ENCODE results near the gene KCNJ10. TPM values are rescaled to one million over a fixed set of nuclear protein-coding genes. Genes with fewer than 3 reads are reported as not detected.

Gene KCNJ10
- polyA plus RNA-seq, 1 donor (not counting 4 experiments of a cell fraction or from before 2014, with no cell fraction given) = not detected

DNA sequence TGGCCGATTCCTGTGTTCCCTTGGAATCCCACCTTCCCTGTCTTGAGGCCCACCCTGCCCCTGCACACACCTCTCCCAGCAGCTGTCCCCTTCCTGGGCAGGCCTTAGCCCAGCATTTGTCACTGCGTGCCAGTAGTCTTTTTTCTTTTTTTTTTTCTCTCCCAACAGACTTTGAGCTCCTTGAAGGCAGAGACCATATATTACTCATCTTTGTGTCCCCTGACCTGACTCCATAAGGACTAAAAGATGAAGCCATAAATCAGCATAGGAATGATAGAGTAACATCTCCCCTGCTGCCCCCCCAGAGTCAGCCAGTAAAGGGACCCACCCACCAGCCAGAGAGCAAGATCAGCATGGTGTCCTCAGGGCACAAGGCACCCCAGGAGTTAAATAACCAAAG lies 65.5 kb downstream of the KCNJ10 start:
- Histone ChIP-seq H3K27me3 (ENCODE audit: control insufficient read depth, extremely low read depth, insufficient read depth, low read length) (no peaks in the 10 kb centered on the region), H3K4me3 (ENCODE audit: control insufficient read depth in 2 of 3, extremely low read depth in 1 of 3, insufficient read depth in 2 of 3, low read depth in 1 of 3, low read length in 3 of 3) (no peak overlapping the region), H3K9ac (ENCODE audit: control insufficient read depth, extremely low read depth, insufficient read depth, low read length) (no peak overlapping the region), H3K4me2 (ENCODE audit: control insufficient read depth, extremely low read depth, insufficient read depth, low read depth, low read length) (peak overlapping the region; percentile 40), H3K27ac (ENCODE audit: control insufficient read depth, insufficient read depth, low read length) (no peak overlapping the region), H3K9me1 (ENCODE audit: control insufficient read depth, extremely low read depth, insufficient read depth, low read length) (no peaks in the 10 kb centered on the region), H4K20me1 (ENCODE audit: control insufficient read depth, extremely low read depth, insufficient read depth, low read length) (no peaks in the 10 kb centered on the region), H3K36me3 (ENCODE audit: control insufficient read depth in 2 of 2, extremely low read depth in 1 of 2, insufficient read depth in 2 of 2, low read length in 2 of 2) (no peaks in the 10 kb centered on the region), H3K4me1 (ENCODE audit: control insufficient read depth, extremely low read depth, insufficient read depth, low read length) (peaks cover 13% of the 10 kb centered on the region), H3K79me2 (ENCODE audit: control insufficient read depth, insufficient read depth, low read length) (no peaks in the 10 kb centered on the region), H3K9me3 (ENCODE audit: control insufficient read depth, low read depth, low read length) (no peaks in the 10 kb centered on the region), H2AFZ (ENCODE audit: control insufficient read depth, low read length) (no peak overlapping the region)
- DNase-seq (ENCODE audit: low read depth, low spot score) (no peak), FAIRE-seq (no peak)
- dilution Hi-C loops (cut with MboI; ENCODE audit: extremely low pct_ligation_motif_present, low sequenced_read_pairs) = no loop called here
- no peak for TF ChIP-seq EZH2 (IDR thresholded peaks at IDR 0.05; ENCODE audit: low read length)
- TF ChIP-seq, protein P1, sequence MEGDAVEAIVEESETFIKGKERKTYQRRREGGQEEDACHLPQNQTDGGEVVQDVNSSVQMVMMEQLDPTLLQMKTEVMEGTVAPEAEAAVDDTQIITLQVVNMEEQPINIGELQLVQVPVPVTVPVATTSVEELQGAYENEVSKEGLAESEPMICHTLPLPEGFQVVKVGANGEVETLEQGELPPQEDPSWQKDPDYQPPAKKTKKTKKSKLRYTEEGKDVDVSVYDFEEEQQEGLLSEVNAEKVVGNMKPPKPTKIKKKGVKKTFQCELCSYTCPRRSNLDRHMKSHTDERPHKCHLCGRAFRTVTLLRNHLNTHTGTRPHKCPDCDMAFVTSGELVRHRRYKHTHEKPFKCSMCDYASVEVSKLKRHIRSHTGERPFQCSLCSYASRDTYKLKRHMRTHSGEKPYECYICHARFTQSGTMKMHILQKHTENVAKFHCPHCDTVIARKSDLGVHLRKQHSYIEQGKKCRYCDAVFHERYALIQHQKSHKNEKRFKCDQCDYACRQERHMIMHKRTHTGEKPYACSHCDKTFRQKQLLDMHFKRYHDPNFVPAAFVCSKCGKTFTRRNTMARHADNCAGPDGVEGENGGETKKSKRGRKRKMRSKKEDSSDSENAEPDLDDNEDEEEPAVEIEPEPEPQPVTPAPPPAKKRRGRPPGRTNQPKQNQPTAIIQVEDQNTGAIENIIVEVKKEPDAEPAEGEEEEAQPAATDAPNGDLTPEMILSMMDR (optimal IDR thresholded peaks at IDR 0.05 in 1 of 3, IDR thresholded peaks at IDR 0.05 in 1 of 3, conservative IDR thresholded peaks at IDR 0.05 in 1 of 3; ENCODE audit: extremely low read depth in 1 of 3, insufficient read depth in 2 of 3, low read length in 3 of 3) = no peak

- no peak overlapping the region for H3K4me3 ChIP-seq (ENCODE audit: control insufficient read depth in 2 of 3, extremely low read depth in 1 of 3, insufficient read depth in 2 of 3, low read depth in 1 of 3, low read length in 3 of 3)
- no peaks in the 10 kb centered on the region for H3K9me1 ChIP-seq (ENCODE audit: control insufficient read depth, extremely low read depth, insufficient read depth, low read length)
- H3K4me1 ChIP-seq (ENCODE audit: control insufficient read depth, extremely low read depth, insufficient read depth, low read length) = peaks cover 17% of the 10 kb centered on the region
- H4K20me1 ChIP-seq (ENCODE audit: control insufficient read depth, extremely low read depth, insufficient read depth, low read length) = no peaks in the 10 kb centered on the region
- TF ChIP-seq, protein P1 (optimal IDR thresholded peaks at IDR 0.05 in 1 of 3, IDR thresholded peaks at IDR 0.05 in 1 of 3, conservative IDR thresholded peaks at IDR 0.05 in 1 of 3; ENCODE audit: extremely low read depth in 1 of 3, insufficient read depth in 2 of 3, low read length in 3 of 3) = no peak
- no peak for TF ChIP-seq EZH2 (IDR thresholded peaks at IDR 0.05; ENCODE audit: low read length)
- H2AFZ ChIP-seq (ENCODE audit: control insufficient read depth, low read length) = no peak overlapping the region
- H3K79me2 ChIP-seq (ENCODE audit: control insufficient read depth, insufficient read depth, low read length) = no peaks in the 10 kb centered on the region
- no peak overlapping the region for H3K9ac ChIP-seq (ENCODE audit: control insufficient read depth, extremely low read depth, insufficient read depth, low read length)
- dilution Hi-C loops (cut with MboI; ENCODE audit: extremely low pct_ligation_motif_present, low sequenced_read_pairs) = no loop called here
- peak overlapping the region; percentile 40 for H3K4me2 ChIP-seq (ENCODE audit: control insufficient read depth, extremely low read depth, insufficient read depth, low read depth, low read length)
- FAIRE-seq = peak; percentile 95
- no peak for DNase-seq (ENCODE audit: low read depth, low spot score)
- H3K9me3 ChIP-seq (ENCODE audit: control insufficient read depth, low read depth, low read length) = no peaks in the 10 kb centered on the region
- no peaks in the 10 kb centered on the region for H3K36me3 ChIP-seq (ENCODE audit: control insufficient read depth in 2 of 2, extremely low read depth in 1 of 2, insufficient read depth in 2 of 2, low read length in 2 of 2)
- H3K27ac ChIP-seq (ENCODE audit: control insufficient read depth, insufficient read depth, low read length) = no peak overlapping the region
- H3K27me3 ChIP-seq (ENCODE audit: control insufficient read depth, extremely low read depth, insufficient read depth, low read length) = no peaks in the 10 kb centered on the region
Measured at GRCh38 chr1:160004001-160004400, 66.0 kb downstream of the KCNJ10 start.

Measured in keratinocyte (primary cell).